Esophagus muscularis mucosa (tissue), 4 donors: ENCODE measurements around the gene RUNX2. TPM values are rescaled to one million over a fixed set of nuclear protein-coding genes. Genes with fewer than 3 reads are reported as not detected.
A peak's percentile ranks its signal among the peaks of the same experiment; 100 is the strongest.
"Not testable (repeated sequence)": the region's sequence is repeated elsewhere in the genome, so short reads cannot be mapped to it uniquely, and the experiment has no call there.

Source experiments
- DNase-seq: peaks from one replicate; pipeline ENCODE4 v3.0.0-alpha.2; 2017; ENCODE audit errors: extremely low spot score
- H3K27ac ChIP-seq, 4 donors: fragments of 200-600 bp; sonication (generic); replicated peaks in 1 of 4; 1 replicate in 3 of 4; 2 replicates in 1 of 4; pipeline ENCODE4 v1.5.1; 2016 to 2019; ENCODE audit warnings: mild to moderate bottlenecking in 1 of 4
- H3K27me3 ChIP-seq, 4 donors: fragments of 200-600 bp; sonication (generic); one replicate each; pipeline versions ENCODE4 v1.5.1 to v1.6.0; 2016 to 2019
- H3K36me3 ChIP-seq, 4 donors: fragments of 200-600 bp; sonication (generic); one replicate each; pipeline ENCODE4 v1.5.1; 2016 to 2019
- H3K4me1 ChIP-seq, 4 donors: fragments of 200-600 bp; sonication (generic); one replicate each; pipeline ENCODE4 v1.5.1; 2016 to 2019
- H3K4me3 ChIP-seq, 4 donors: fragments of 200-600 bp; sonication (generic); 1 replicate in 2 of 4; 2 replicates in 2 of 4; pipeline ENCODE4 v1.5.1; 2016 to 2019; ENCODE audit warnings: mild to moderate bottlenecking in 4 of 4, moderate library complexity in 1 of 4
- H3K9me3 ChIP-seq, 4 donors: fragments of 200-600 bp; sonication (generic); 1 replicate in 3 of 4; 2 replicates in 1 of 4; pipeline ENCODE4 v1.5.1; 2016 to 2019
- CTCF ChIP-seq, 3 experiments: fragments of 200-600 bp in 2 of 3; fragments of 450-650 bp in 1 of 3; sonication (generic) in 2 of 3; IDR thresholded peaks; one replicate each; pipeline ENCODE4 v1.5.1; 2017 to 2019; ENCODE audit warnings: antibody characterized with exemption in 3 of 3, mild to moderate bottlenecking in 2 of 3, moderate library complexity in 1 of 3
- EP300 ChIP-seq: sonication (generic); formaldehyde crosslinking; IDR thresholded peaks from one replicate; pipeline ENCODE4 v1.6.1; 2017; ENCODE audit warnings: antibody characterized with exemption
- POLR2A ChIP-seq: fragments of 450-650 bp; IDR thresholded peaks from one replicate; pipeline ENCODE4 v1.6.1; 2017; ENCODE audit warnings: antibody characterized with exemption, moderate library complexity, mild to moderate bottlenecking, low read depth
- POLR2AphosphoS5 ChIP-seq, 2 donors: sonication (generic); formaldehyde crosslinking; IDR thresholded peaks; one replicate each; pipeline ENCODE4 v1.6.1; 2017; ENCODE audit warnings: antibody characterized with exemption in 2 of 2
- WGBS: methylation state at CpG from one replicate; pipeline ENCODE4 v1.1.5; 2018; 5-methylcytosine and 5-hydroxymethylcytosine counted together
- intact Hi-C: fragments of 100-400 bp; cut with DNase I; formaldehyde crosslinking; loops from one replicate; pipeline ENCODE4 v1.15.1; 2023
- total RNA-seq, 4 donors: library from RNA; depleted of rRNA; stranded (reverse); fragments of >200 nt; gene quantifications; one replicate each; pipeline versions ENCODE4 v1.1.0 to v1.2.1, GENCODE V29; 2016

RUNX2 gene
- 1 to 10 TPM; 1.0 to 1.6 (median 1.4) TPM for total RNA-seq

- H3K4me1 ChIP-seq = peaks cover 0 to 8% (median 2%) of the 10 kb centered on the region in 4 donors
- H3K9me3 ChIP-seq = no peaks in the 10 kb centered on the region
- DNase-seq = no peak
- no peak within 1 kb of the TSS for H3K27ac ChIP-seq
- intact Hi-C loops = no loop called here
- no peak for TF ChIP-seq EP300
- no peak for TF ChIP-seq POLR2AphosphoS5 (IDR thresholded peaks at IDR 0.05)
- no peak for TF ChIP-seq POLR2A
- TF ChIP-seq CTCF (IDR thresholded peaks at IDR 0.05) = no peak
- H3K4me3 ChIP-seq = peak within 1 kb of the TSS in 1 of 4 donors; percentile 10
- 68% methylated on average over 5 of the region's 5 CpGs for WGBS
- no peaks in the 10 kb centered on the region for H3K27me3 ChIP-seq
- no peaks in the 10 kb centered on the region for H3K36me3 ChIP-seq
Measured at GRCh38 chr6:45327956-45328522, at the start of gene RUNX2. TSS of gene RUNX2 (plus strand) at chr6:45328330. CDS start at chr6:45328727, 397 bp downstream.

DNA sequence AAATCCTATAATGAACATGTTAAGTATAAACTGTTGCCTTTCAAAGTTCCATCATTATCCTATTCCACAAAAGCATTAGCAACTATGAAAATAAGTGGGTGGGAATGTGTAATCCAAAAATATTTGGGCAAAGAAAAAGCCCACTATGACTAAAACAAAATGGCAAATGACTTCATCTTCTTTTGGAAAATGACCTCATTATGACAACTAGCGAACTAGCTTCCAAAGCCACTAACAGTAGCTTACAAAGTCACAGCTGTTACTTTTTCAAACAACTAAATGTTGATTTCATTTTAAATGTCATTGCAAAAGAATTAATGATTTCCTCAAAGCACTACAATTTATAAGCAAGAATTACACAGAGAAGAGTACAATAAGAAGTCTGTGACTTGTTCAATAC lies 49.8 kb upstream of the RUNX2 start:
- WGBS = 74% methylated on average over 1 of the region's 1 CpG
- Histone ChIP-seq H3K4me1 (no peaks in the 10 kb centered on the region), H3K36me3 (no peaks in the 10 kb centered on the region), H3K27me3 (no peaks in the 10 kb centered on the region), H3K27ac (no peak overlapping the region), H3K4me3 (no peak overlapping the region), H3K9me3 (peaks cover 0 to 7% (median 0%) of the 10 kb centered on the region in 4 donors)
- intact Hi-C loops = no loop called here
- no peak for TF ChIP-seq EP300
- TF ChIP-seq CTCF (IDR thresholded peaks at IDR 0.05) = no peak
- no peak for TF ChIP-seq POLR2AphosphoS5 (IDR thresholded peaks at IDR 0.05)
- no peak for TF ChIP-seq POLR2A
- no peak for DNase-seq

DNA sequence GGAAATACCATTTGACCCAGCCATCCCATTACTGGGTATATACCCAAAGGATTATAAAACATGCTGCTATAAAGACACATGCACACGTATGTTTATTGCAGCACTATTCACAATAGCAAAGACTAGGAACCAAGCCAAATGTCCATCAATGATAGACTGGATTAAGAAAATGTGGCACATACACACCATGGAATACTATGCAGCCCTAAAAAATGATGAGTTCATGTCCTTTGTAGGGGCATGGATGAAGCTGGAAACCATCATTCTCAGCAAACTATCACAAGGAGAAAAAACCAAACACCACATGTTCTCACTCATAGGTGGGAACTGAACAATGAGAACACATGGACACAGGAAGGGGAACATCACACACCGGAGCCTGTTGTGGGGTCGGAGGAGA lies 41.4 kb upstream of the RUNX2 start:
- 97% methylated on average over 3 of the region's 3 CpGs for WGBS
- H3K9me3 ChIP-seq, H3K36me3 ChIP-seq, DNase-seq, H3K27me3 ChIP-seq, H3K4me1 ChIP-seq, H3K27ac ChIP-seq, H3K4me3 ChIP-seq, intact Hi-C loops: not testable (repeated sequence)

DNA sequence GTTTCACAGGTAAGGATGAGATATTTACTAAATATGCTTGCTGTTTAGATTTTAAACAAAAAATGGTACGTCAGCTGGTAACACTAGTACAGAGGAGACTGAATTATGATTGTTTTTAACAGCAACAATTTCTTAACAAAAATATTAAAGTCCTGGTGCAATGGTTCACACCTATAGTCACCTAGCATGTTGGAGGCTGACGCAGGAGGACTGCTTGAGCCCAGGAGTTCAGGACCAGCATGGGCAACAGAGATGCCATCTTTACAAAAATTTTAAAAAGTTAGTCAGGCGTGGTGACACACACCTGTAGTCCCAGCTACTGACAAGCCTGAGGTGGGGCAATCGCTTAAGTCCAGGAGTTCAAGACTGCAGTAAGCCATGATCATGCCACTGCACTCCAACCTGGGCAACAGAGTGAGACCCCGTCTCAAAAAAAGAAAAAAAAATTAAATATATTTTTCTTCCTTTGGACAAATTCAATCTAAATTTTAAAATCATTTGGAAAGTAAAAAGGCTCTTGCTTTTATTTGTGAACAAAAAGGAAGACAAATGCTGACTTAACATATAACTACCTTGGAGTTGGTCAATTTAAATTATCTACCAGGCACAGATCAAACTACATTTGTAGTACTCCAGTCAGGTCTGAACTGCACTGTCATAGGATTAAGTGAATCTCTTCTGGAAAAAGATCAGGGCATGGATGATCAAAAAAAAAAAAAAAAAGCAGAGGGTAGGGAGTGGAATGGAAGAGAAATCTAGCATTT lies 38.2 kb upstream of the RUNX2 start:
- no peak for TF ChIP-seq POLR2AphosphoS5 (IDR thresholded peaks at IDR 0.05)
- no peak for TF ChIP-seq CTCF (IDR thresholded peaks at IDR 0.05)
- no peak for TF ChIP-seq EP300
- Histone ChIP-seq H3K9me3 (no peaks in the 10 kb centered on the region), H3K36me3 (no peaks in the 10 kb centered on the region), H3K27me3 (no peaks in the 10 kb centered on the region), H3K27ac (no peak overlapping the region), H3K4me3 (no peak overlapping the region), H3K4me1 (no peaks in the 10 kb centered on the region)
- 97% methylated on average over 5 of the region's 5 CpGs for WGBS
- no peak for DNase-seq
- intact Hi-C loops = no loop called here

DNA sequence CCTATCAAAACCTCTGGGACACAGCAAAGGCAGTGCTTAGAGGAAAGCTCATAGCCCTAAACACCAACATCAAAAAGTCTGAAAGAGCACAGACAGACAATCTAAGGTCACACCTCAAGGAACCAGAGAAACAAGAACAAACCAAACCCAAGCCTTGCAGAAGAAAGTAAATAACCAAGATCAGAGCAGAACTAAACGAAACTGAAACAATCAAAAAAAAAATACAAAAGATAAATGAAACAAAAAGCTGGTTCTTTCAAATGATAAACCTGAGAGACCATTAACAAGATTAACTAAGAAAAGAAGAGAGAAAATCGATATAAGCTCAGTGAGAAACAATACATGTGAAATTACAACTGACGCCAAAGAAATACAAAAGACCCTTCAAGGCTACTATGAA lies 34.8 kb upstream of the RUNX2 start:
- Histone ChIP-seq H3K4me1 (no peaks in the 10 kb centered on the region), H3K4me3 (no peak overlapping the region), H3K36me3 (no peaks in the 10 kb centered on the region), H3K27me3 (no peaks in the 10 kb centered on the region), H3K27ac (no peak overlapping the region), H3K9me3 (no peaks in the 10 kb centered on the region)
- no peak for TF ChIP-seq POLR2A
- no peak for TF ChIP-seq POLR2AphosphoS5 (IDR thresholded peaks at IDR 0.05)
- TF ChIP-seq EP300 = no peak
- no peak for TF ChIP-seq CTCF (IDR thresholded peaks at IDR 0.05)
- no peak for DNase-seq
- 94% methylated on average over 3 of the region's 3 CpGs for WGBS
- intact Hi-C loops = no loop called here

DNA sequence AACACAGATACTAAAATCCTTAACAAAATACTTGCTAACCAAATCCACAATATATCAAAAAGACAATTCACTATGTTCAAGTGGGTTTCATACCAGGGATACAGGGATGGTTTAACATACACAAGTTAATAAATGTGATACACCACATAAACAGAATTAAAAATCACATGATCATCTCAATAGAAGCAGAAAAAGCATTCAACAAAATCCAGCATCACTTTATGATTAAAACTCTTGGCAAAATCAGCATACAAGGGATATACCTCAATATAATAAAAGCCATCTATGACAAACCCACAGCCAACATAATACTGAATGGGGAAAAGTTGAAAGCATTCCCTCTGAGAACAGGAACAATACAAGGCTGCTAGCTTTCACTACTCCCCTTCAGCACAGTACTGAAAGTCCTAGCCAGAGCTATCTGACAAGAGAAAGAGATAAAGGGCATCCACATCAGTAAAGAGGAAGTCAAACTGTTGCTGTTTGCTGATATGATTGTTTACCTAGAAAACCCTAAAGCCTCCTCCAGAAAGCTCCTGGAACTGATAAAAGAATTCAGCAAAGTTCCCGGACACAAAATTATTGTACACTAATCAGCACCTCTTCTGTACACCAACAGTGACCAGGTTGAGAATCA lies 33.9 kb upstream of the RUNX2 start:
- intact Hi-C loops, DNase-seq, H3K27ac ChIP-seq, H3K36me3 ChIP-seq, H3K9me3 ChIP-seq, H3K4me3 ChIP-seq, H3K27me3 ChIP-seq, H3K4me1 ChIP-seq: not testable (repeated sequence)
- 94% methylated on average over 1 of the region's 1 CpG for WGBS
